PFSK-1 (cell line): ENCODE results near the gene ADAM17.

Experiments used
- FOXP2 ChIP-seq: optimal IDR thresholded peaks from 2 replicates; pipeline ENCODE3; 2011; ENCODE audit warnings: borderline replicate concordance, control low read depth, inconsistent platforms; ENCODE audit not compliant: insufficient read depth; ENCODE audit errors: extremely low read length, extremely low read depth
- POLR2AphosphoS5 ChIP-seq: IDR thresholded peaks from 2 replicates; pipeline ENCODE4 v1.6.1; 2012; ENCODE audit warnings: low read depth, mild to moderate bottlenecking, control low read depth, low read length, moderate library complexity
- REST ChIP-seq, 2 experiments: IDR thresholded peaks; 2 replicates each; pipeline versions ENCODE4 v1.6.1 to v1.8.0; 2011 to 2012; ENCODE audit warnings: low read depth in 2 of 2, low read length in 2 of 2, control low read depth in 1 of 2, inconsistent platforms in 1 of 2, mild to moderate bottlenecking in 1 of 2, moderate library complexity in 1 of 2; ENCODE audit not compliant: insufficient read depth in 1 of 2
- SIN3A ChIP-seq: IDR thresholded peaks from 2 replicates; pipeline ENCODE4 v1.6.1; 2012; ENCODE audit warnings: mild to moderate bottlenecking, low read length, moderate library complexity, borderline replicate concordance; ENCODE audit not compliant: insufficient read depth
- TAF1 ChIP-seq: IDR thresholded peaks from 2 replicates; pipeline ENCODE4 v1.6.1; 2012; ENCODE audit warnings: low read length, control low read depth, borderline replicate concordance; ENCODE audit not compliant: insufficient read depth

The ADAM17 gene

GRCh38 chr2:9508931-9509330 is 46.7 kb downstream of the ADAM17 start:
- TF ChIP-seq REST (IDR thresholded peaks at IDR 0.05; ENCODE audit: insufficient read depth in 1 of 2, low read depth in 2 of 2, low read length in 2 of 2) = no peak
- no peak for TF ChIP-seq SIN3A
- no peak for TF ChIP-seq TAF1
- no peak for TF ChIP-seq POLR2AphosphoS5
- TF ChIP-seq FOXP2 = no peak

GRCh38 chr2:9498210-9498609 is 57.4 kb downstream of the ADAM17 start:
- no peak for TF ChIP-seq REST (IDR thresholded peaks at IDR 0.05; ENCODE audit: insufficient read depth in 1 of 2, low read depth in 2 of 2, low read length in 2 of 2)
- TF ChIP-seq TAF1 = no peak
- TF ChIP-seq POLR2AphosphoS5 = no peak
- TF ChIP-seq SIN3A = no peak
- TF ChIP-seq FOXP2 = no peak

- TF ChIP-seq TAF1 = no peak
- TF ChIP-seq POLR2AphosphoS5 = no peak
- no peak for TF ChIP-seq SIN3A
- no peak for TF ChIP-seq REST (IDR thresholded peaks at IDR 0.05; ENCODE audit: insufficient read depth in 1 of 2, low read depth in 2 of 2, low read length in 2 of 2)
- TF ChIP-seq FOXP2 = no peak
These were observed 58.6 kb downstream of the ADAM17 start for GRCh38 chr2:9497017-9497416.

- TF ChIP-seq POLR2AphosphoS5 (no peak), TAF1 (no peak), SIN3A (no peak), FOXP2 (no peak), REST (IDR thresholded peaks at IDR 0.05; ENCODE audit: insufficient read depth in 1 of 2, low read depth in 2 of 2, low read length in 2 of 2) (no peak)
These were observed 61.5 kb downstream of the ADAM17 start for GRCh38 chr2:9494081-9494480.

GRCh38 chr2:9493478-9493877 is 62.2 kb downstream of the ADAM17 start:
- TF ChIP-seq POLR2AphosphoS5 (no peak), TAF1 (no peak), REST (IDR thresholded peaks at IDR 0.05; ENCODE audit: insufficient read depth in 1 of 2, low read depth in 2 of 2, low read length in 2 of 2) (no peak), FOXP2 (no peak), SIN3A (no peak)
